Keratinocyte (primary cell): ENCODE data around the gene NPPA. TPM values are rescaled to one million over a fixed set of nuclear protein-coding genes. Genes with fewer than 3 reads are reported as not detected.

ENCODE experiments used
- DNase-seq: peaks from one replicate; pipeline ENCODE4 v3.0.0-alpha.2; 2011; ENCODE audit warnings: low read depth, missing footprints, low spot score
- FAIRE-seq: peaks from 2 replicates; lab custom pipeline; 2011; peaks lifted over from hg19 to GRCh38; lab: Jason Lieb, UNC
- H2AFZ ChIP-seq: 2 replicates; pipeline ENCODE4 v1.6.0; 2012; ENCODE audit warnings: low read length, control low read depth, inconsistent platforms; ENCODE audit not compliant: control insufficient read depth
- H3K27ac ChIP-seq: 2 replicates; pipeline ENCODE4 v1.5.1; 2011; ENCODE audit warnings: low read length; ENCODE audit not compliant: control insufficient read depth, insufficient read depth
- H3K27me3 ChIP-seq: 3 replicates; pipeline ENCODE4 v1.6.0; 2011; ENCODE audit warnings: low read length; ENCODE audit not compliant: control insufficient read depth, insufficient read depth; ENCODE audit errors: extremely low read depth
- H3K36me3 ChIP-seq, 2 experiments: 2 replicates in 1 of 2; 3 replicates in 1 of 2; pipeline ENCODE4 v1.5.1; 2011; ENCODE audit warnings: low read length in 2 of 2, mild to moderate bottlenecking in 1 of 2; ENCODE audit not compliant: control insufficient read depth in 2 of 2, insufficient read depth in 2 of 2; ENCODE audit errors: extremely low read depth in 1 of 2
- H3K4me1 ChIP-seq: 3 replicates; pipeline ENCODE4 v1.5.1; 2011; ENCODE audit warnings: low read length; ENCODE audit not compliant: control insufficient read depth, insufficient read depth; ENCODE audit errors: extremely low read depth
- H3K4me2 ChIP-seq: 3 replicates; pipeline ENCODE4 v1.6.0; 2011; ENCODE audit warnings: low read depth, low read length; ENCODE audit not compliant: control insufficient read depth, insufficient read depth; ENCODE audit errors: extremely low read depth
- H3K4me3 ChIP-seq, 3 experiments: fragments of 200-600 bp in 1 of 3; sonication (generic) in 1 of 3; 2 replicates in 2 of 3; 3 replicates in 1 of 3; pipeline ENCODE4 v1.5.1; 2011 to 2016; ENCODE audit warnings: low read length in 3 of 3, mild to moderate bottlenecking in 3 of 3, control low read depth in 2 of 3, inconsistent platforms in 1 of 3, low read depth in 1 of 3, mixed read lengths in 1 of 3, mixed run types in 1 of 3, moderate library complexity in 1 of 3; ENCODE audit not compliant: control insufficient read depth in 2 of 3, insufficient read depth in 2 of 3; ENCODE audit errors: extremely low read depth in 1 of 3
- H3K79me2 ChIP-seq: 2 replicates; pipeline ENCODE4 v1.6.0; 2012; ENCODE audit warnings: low read length; ENCODE audit not compliant: control insufficient read depth, insufficient read depth
- H3K9ac ChIP-seq: 3 replicates; pipeline ENCODE4 v1.6.0; 2011; ENCODE audit warnings: low read length; ENCODE audit not compliant: control insufficient read depth, insufficient read depth; ENCODE audit errors: extremely low read depth
- H3K9me1 ChIP-seq: 3 replicates; pipeline ENCODE4 v1.6.0; 2011; ENCODE audit warnings: low read length; ENCODE audit not compliant: control insufficient read depth, insufficient read depth; ENCODE audit errors: extremely low read depth
- H3K9me3 ChIP-seq: 2 replicates; pipeline ENCODE4 v1.5.1; 2012; ENCODE audit warnings: low read depth, low read length; ENCODE audit not compliant: control insufficient read depth
- H4K20me1 ChIP-seq: 3 replicates; pipeline ENCODE4 v1.6.0; 2011; ENCODE audit warnings: low read length; ENCODE audit not compliant: control insufficient read depth, insufficient read depth; ENCODE audit errors: extremely low read depth
- EZH2 ChIP-seq: IDR thresholded peaks from one replicate; pipeline ENCODE4 v1.6.1; 2012; ENCODE audit warnings: inconsistent platforms, mild to moderate bottlenecking, low read length, moderate library complexity
- dilution Hi-C: fragments of 300-500 bp; cut with MboI; formaldehyde crosslinking; loops from one replicate; pipeline ENCODE4 v1.7.0; 2020; ENCODE audit warnings: low sequenced_read_pairs; ENCODE audit not compliant: extremely low pct_ligation_motif_present
- polyA plus RNA-seq, 5 experiments: library from polyadenylated mRNA; depleted of rRNA in 3 of 5; stranded (reverse) in 3 of 5; stranded (forward) in 1 of 5; unstranded in 1 of 5; fragments of >200 nt; gene quantifications; 1 replicate in 1 of 5; 2 replicates in 3 of 5; 3 replicates in 1 of 5; pipeline versions ENCODE4 v1.2.1 to v1.2.3, GENCODE V29; 2011 to 2012; ENCODE audit warnings: missing spikeins in 2 of 5, low read depth in 1 of 5, low replicate concordance in 1 of 5
- TF ChIP-seq, protein P1 (sequence below), 3 experiments: IDR thresholded peaks in 1 of 3; conservative IDR thresholded peaks in 1 of 3; optimal IDR thresholded peaks in 1 of 3; 2 replicates in 2 of 3; 3 replicates in 1 of 3; pipeline versions ENCODE3 to v1.5.1; 2011; ENCODE audit warnings: low read length in 3 of 3, mild to moderate bottlenecking in 3 of 3, moderate library complexity in 2 of 3, control low read depth in 1 of 3, inconsistent platforms in 1 of 3; ENCODE audit not compliant: insufficient read depth in 2 of 3; ENCODE audit errors: extremely low read depth in 1 of 3

The NPPA gene
- polyA plus RNA-seq, 1 donor (not counting 4 experiments of a cell fraction or from before 2014, with no cell fraction given), result not detected

DNA sequence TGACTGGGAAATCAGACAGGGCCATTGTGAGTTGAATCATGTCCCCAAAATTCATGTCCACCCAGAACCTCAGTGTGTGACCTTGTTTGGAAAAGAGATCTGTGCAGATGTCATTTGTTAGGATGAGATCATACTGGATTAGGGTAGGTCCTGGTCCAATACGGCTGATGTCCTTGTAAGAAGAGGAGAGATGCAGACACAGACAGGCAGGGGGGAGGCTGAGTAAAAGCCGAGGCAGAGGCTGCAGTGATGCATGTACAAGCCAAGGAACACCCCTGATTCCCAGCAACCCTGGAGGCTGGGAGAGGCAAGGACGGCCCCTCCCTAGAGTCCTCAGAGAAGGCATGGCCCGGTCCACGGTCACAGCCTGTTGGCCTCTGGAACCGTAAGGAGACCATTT lies 27.0 kb upstream of the NPPA start:
- DNase-seq, result no peak
- peaks cover 16% of the 10 kb centered on the region for H3K27me3 ChIP-seq
- H3K27ac ChIP-seq, result no peak overlapping the region

DNA sequence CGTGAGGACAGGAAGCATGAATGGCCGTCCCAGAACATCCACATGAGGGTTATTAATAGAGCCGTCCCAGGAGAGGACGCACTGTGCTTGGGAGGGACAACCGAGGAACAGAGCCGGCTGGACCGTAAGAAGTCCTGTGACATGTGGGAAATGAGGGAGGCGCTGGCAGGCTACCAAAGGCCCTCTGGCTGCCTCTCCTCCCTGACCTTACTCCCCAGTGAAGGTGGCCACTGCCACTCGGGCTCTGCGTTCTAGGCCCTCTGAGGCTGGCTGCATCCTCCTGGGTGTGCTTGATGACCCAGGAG lies 26.6 kb upstream of the NPPA start:
- Histone ChIP-seq H3K27me3 (peaks cover 19% of the 10 kb centered on the region), H3K4me3 (no peak overlapping the region), H3K9ac (no peak overlapping the region), H3K4me1 (no peaks in the 10 kb centered on the region), H3K9me1 (no peaks in the 10 kb centered on the region), H2AFZ (no peak overlapping the region), H4K20me1 (no peaks in the 10 kb centered on the region), H3K79me2 (no peaks in the 10 kb centered on the region), H3K4me2 (no peak overlapping the region), H3K27ac (no peak overlapping the region), H3K36me3 (no peaks in the 10 kb centered on the region), H3K9me3 (no peaks in the 10 kb centered on the region)
- TF ChIP-seq EZH2, result no peak
- TF ChIP-seq, protein P1, sequence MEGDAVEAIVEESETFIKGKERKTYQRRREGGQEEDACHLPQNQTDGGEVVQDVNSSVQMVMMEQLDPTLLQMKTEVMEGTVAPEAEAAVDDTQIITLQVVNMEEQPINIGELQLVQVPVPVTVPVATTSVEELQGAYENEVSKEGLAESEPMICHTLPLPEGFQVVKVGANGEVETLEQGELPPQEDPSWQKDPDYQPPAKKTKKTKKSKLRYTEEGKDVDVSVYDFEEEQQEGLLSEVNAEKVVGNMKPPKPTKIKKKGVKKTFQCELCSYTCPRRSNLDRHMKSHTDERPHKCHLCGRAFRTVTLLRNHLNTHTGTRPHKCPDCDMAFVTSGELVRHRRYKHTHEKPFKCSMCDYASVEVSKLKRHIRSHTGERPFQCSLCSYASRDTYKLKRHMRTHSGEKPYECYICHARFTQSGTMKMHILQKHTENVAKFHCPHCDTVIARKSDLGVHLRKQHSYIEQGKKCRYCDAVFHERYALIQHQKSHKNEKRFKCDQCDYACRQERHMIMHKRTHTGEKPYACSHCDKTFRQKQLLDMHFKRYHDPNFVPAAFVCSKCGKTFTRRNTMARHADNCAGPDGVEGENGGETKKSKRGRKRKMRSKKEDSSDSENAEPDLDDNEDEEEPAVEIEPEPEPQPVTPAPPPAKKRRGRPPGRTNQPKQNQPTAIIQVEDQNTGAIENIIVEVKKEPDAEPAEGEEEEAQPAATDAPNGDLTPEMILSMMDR (optimal IDR thresholded peaks at IDR 0.05 in 1 of 3, IDR thresholded peaks at IDR 0.05 in 1 of 3, conservative IDR thresholded peaks at IDR 0.05 in 1 of 3; ENCODE audit: extremely low read depth in 1 of 3, insufficient read depth in 2 of 3, low read length in 3 of 3), result no peak
- DNase-seq, result no peak
- dilution Hi-C loops, result no loop called here
- FAIRE-seq, result no peak

More for the DNA sequence above, 27.0 kb upstream of the NPPA start:
- H2AFZ ChIP-seq, result no peak overlapping the region
- no peaks in the 10 kb centered on the region for H3K9me3 ChIP-seq
- no peak for TF ChIP-seq EZH2
- TF ChIP-seq, protein P1 (optimal IDR thresholded peaks at IDR 0.05 in 1 of 3, IDR thresholded peaks at IDR 0.05 in 1 of 3, conservative IDR thresholded peaks at IDR 0.05 in 1 of 3; ENCODE audit: extremely low read depth in 1 of 3, insufficient read depth in 2 of 3, low read length in 3 of 3), result no peak
- dilution Hi-C loops, result no loop called here
- no peaks in the 10 kb centered on the region for H3K79me2 ChIP-seq
- H3K9me1 ChIP-seq, result no peaks in the 10 kb centered on the region
- no peak overlapping the region for H3K4me3 ChIP-seq
- H3K9ac ChIP-seq, result no peak overlapping the region
- H3K4me2 ChIP-seq, result no peak overlapping the region
- H4K20me1 ChIP-seq, result no peaks in the 10 kb centered on the region
- no peaks in the 10 kb centered on the region for H3K4me1 ChIP-seq
- FAIRE-seq, result no peak
- H3K36me3 ChIP-seq, result no peaks in the 10 kb centered on the region
